ENCODE results near the gene SEMA7A. TPM values are rescaled to one million over a fixed set of nuclear protein-coding genes. Genes with fewer than 3 reads are reported as not detected.

SEMA7A gene
- total RNA-seq, 1 donor from 2014 or later, result 178 TPM

GRCh38 chr15:74419432-74419831, 14.3 kb downstream of the SEMA7A start:
- TF ChIP-seq, protein P1, sequence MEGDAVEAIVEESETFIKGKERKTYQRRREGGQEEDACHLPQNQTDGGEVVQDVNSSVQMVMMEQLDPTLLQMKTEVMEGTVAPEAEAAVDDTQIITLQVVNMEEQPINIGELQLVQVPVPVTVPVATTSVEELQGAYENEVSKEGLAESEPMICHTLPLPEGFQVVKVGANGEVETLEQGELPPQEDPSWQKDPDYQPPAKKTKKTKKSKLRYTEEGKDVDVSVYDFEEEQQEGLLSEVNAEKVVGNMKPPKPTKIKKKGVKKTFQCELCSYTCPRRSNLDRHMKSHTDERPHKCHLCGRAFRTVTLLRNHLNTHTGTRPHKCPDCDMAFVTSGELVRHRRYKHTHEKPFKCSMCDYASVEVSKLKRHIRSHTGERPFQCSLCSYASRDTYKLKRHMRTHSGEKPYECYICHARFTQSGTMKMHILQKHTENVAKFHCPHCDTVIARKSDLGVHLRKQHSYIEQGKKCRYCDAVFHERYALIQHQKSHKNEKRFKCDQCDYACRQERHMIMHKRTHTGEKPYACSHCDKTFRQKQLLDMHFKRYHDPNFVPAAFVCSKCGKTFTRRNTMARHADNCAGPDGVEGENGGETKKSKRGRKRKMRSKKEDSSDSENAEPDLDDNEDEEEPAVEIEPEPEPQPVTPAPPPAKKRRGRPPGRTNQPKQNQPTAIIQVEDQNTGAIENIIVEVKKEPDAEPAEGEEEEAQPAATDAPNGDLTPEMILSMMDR (IDR thresholded peaks at IDR 0.05), result no peak
- POLR2A ChIA-PET, result interaction anchor here (1.4 to 1.7 kb wide), 2 partner anchors 16 to 35 kb away, joined by 8 to 11 read pairs; no protein-coding TSS in a partner anchor
- intact Hi-C loops (cut with micrococcal nuclease), result no loop called here

GRCh38 chr15:74418575-74419338, 15.0 kb downstream of the SEMA7A start:
- ChIA-PET POLR2A (interaction anchor here (0.7 to 1.7 kb wide), 5 partner anchors 9 to 35 kb away, joined by 3 to 11 read pairs (median 3); no protein-coding TSS in a partner anchor), CTCF (interaction anchor here (1.9 kb wide), 1 partner anchor 36 kb away, joined by 4 read pairs; no protein-coding TSS in a partner anchor)
- Mint-ChIP-seq H3K27me3 (no peaks in the 10 kb centered on the region), H3K36me3 (ENCODE audit: low read depth) (peaks cover 81% of the 10 kb centered on the region), H3K4me3 (no peak overlapping the region), H3K27ac (peak overlapping the region; percentile 50), H3K4me1 (peaks cover 77% of the 10 kb centered on the region), H3K9me3 (no peaks in the 10 kb centered on the region)
- intact Hi-C loops (cut with micrococcal nuclease), result no loop called here
- TF ChIP-seq, protein P1 (IDR thresholded peaks at IDR 0.05), result no peak
- ATAC-seq (ENCODE audit: low read depth) (no peak), DNase-seq (no peak)

More at GRCh38 chr15:74419432-74419831, 14.3 kb downstream of the SEMA7A start:
- CTCF ChIA-PET, result interaction anchor here (1.2 to 1.9 kb wide), 2 partner anchors 37 to 38 kb away, joined by 3 to 4 read pairs; no protein-coding TSS in a partner anchor
- no peak for ATAC-seq (ENCODE audit: low read depth)
- Mint-ChIP-seq H3K4me3 (no peak overlapping the region), H3K36me3 (ENCODE audit: low read depth) (peaks cover 81% of the 10 kb centered on the region), H3K27ac (peak overlapping the region; percentile 63), H3K4me1 (peaks cover 84% of the 10 kb centered on the region), H3K9me3 (no peaks in the 10 kb centered on the region), H3K27me3 (no peaks in the 10 kb centered on the region)
- no peak for DNase-seq

GRCh38 chr15:74417670-74418069, 16.1 kb downstream of the SEMA7A start:
- no peaks in the 10 kb centered on the region for H3K9me3 Mint-ChIP-seq
- ChIA-PET POLR2A (interaction anchor here (1.7 kb wide), 1 partner anchor 14 kb away, joined by 11 read pairs; no protein-coding TSS in a partner anchor), CTCF (interaction anchor here (1.9 kb wide), 1 partner anchor 35 kb away, joined by 4 read pairs; no protein-coding TSS in a partner anchor)
- ATAC-seq (ENCODE audit: low read depth) (no peak), DNase-seq (no peak)
- TF ChIP-seq, protein P1 (IDR thresholded peaks at IDR 0.05), result no peak
- H3K36me3 Mint-ChIP-seq (ENCODE audit: low read depth), result peaks cover 85% of the 10 kb centered on the region
- H3K27ac Mint-ChIP-seq, result no peak overlapping the region
- intact Hi-C loops (cut with micrococcal nuclease), result no loop called here
- no peak overlapping the region for H3K4me3 Mint-ChIP-seq
- H3K4me1 Mint-ChIP-seq, result peaks cover 71% of the 10 kb centered on the region
- H3K27me3 Mint-ChIP-seq, result no peaks in the 10 kb centered on the region

GRCh38 chr15:74417225-74417624, 16.5 kb downstream of the SEMA7A start:
- H3K4me3 Mint-ChIP-seq, result no peak overlapping the region
- TF ChIP-seq, protein P1 (IDR thresholded peaks at IDR 0.05), result no peak
- no peak for ATAC-seq (ENCODE audit: low read depth)
- H3K9me3 Mint-ChIP-seq, result no peaks in the 10 kb centered on the region
- no peaks in the 10 kb centered on the region for H3K27me3 Mint-ChIP-seq
- H3K27ac Mint-ChIP-seq, result no peak overlapping the region
- ChIA-PET POLR2A (interaction anchor here (1.5 kb wide), 1 partner anchor 10 kb away, joined by 3 read pairs; no protein-coding TSS in a partner anchor), CTCF (interaction anchor here (1.9 kb wide), 1 partner anchor 35 kb away, joined by 4 read pairs; no protein-coding TSS in a partner anchor)
- no peak for DNase-seq
- peaks cover 85% of the 10 kb centered on the region for H3K36me3 Mint-ChIP-seq (ENCODE audit: low read depth)
- peaks cover 66% of the 10 kb centered on the region for H3K4me1 Mint-ChIP-seq
- intact Hi-C loops (cut with micrococcal nuclease), result no loop called here

Data from activated B cell treated with CpG ODN at 0.5 μM for 24 hours (primary cell).